ENCODE results near the gene BMP2K.

DNA sequence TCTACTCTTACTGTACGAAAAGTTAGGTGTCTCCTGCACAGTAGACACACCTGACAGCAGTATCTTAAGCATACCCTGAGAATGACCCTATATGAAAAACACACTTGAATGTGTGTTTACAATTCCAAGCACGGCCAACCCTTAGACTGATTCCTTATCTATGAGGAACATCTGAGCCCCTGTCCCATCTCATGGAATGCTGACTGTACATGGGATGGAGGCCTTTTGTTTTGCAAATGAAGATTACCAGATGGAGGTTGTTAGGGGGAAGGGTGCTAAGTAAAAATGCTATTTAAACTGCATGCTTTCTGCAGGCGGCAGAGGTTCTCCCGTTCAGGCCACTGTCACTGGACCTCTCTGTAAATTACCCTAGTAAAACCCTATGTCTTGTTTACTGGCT, 160.8 kb downstream of the BMP2K start:
- TF ChIP-seq, protein P1, sequence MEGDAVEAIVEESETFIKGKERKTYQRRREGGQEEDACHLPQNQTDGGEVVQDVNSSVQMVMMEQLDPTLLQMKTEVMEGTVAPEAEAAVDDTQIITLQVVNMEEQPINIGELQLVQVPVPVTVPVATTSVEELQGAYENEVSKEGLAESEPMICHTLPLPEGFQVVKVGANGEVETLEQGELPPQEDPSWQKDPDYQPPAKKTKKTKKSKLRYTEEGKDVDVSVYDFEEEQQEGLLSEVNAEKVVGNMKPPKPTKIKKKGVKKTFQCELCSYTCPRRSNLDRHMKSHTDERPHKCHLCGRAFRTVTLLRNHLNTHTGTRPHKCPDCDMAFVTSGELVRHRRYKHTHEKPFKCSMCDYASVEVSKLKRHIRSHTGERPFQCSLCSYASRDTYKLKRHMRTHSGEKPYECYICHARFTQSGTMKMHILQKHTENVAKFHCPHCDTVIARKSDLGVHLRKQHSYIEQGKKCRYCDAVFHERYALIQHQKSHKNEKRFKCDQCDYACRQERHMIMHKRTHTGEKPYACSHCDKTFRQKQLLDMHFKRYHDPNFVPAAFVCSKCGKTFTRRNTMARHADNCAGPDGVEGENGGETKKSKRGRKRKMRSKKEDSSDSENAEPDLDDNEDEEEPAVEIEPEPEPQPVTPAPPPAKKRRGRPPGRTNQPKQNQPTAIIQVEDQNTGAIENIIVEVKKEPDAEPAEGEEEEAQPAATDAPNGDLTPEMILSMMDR (IDR thresholded peaks at IDR 0.05; ENCODE audit: low read depth, low read length, missing input control), result no peak
- TF ChIP-seq, protein P2, sequence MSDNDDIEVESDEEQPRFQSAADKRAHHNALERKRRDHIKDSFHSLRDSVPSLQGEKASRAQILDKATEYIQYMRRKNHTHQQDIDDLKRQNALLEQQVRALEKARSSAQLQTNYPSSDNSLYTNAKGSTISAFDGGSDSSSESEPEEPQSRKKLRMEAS (IDR thresholded peaks at IDR 0.05), result no peak
- TF ChIP-seq, protein P3, sequence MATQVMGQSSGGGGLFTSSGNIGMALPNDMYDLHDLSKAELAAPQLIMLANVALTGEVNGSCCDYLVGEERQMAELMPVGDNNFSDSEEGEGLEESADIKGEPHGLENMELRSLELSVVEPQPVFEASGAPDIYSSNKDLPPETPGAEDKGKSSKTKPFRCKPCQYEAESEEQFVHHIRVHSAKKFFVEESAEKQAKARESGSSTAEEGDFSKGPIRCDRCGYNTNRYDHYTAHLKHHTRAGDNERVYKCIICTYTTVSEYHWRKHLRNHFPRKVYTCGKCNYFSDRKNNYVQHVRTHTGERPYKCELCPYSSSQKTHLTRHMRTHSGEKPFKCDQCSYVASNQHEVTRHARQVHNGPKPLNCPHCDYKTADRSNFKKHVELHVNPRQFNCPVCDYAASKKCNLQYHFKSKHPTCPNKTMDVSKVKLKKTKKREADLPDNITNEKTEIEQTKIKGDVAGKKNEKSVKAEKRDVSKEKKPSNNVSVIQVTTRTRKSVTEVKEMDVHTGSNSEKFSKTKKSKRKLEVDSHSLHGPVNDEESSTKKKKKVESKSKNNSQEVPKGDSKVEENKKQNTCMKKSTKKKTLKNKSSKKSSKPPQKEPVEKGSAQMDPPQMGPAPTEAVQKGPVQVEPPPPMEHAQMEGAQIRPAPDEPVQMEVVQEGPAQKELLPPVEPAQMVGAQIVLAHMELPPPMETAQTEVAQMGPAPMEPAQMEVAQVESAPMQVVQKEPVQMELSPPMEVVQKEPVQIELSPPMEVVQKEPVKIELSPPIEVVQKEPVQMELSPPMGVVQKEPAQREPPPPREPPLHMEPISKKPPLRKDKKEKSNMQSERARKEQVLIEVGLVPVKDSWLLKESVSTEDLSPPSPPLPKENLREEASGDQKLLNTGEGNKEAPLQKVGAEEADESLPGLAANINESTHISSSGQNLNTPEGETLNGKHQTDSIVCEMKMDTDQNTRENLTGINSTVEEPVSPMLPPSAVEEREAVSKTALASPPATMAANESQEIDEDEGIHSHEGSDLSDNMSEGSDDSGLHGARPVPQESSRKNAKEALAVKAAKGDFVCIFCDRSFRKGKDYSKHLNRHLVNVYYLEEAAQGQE (IDR thresholded peaks at IDR 0.05), result no peak
- no peak for TF ChIP-seq YY1 (IDR thresholded peaks at IDR 0.05)
